Endothelial cell of umbilical vein (primary cell): ENCODE results near the gene ARFIP1.
"Not testable (repeated sequence)": the region's sequence is repeated elsewhere in the genome, so short reads cannot be mapped to it uniquely, and the experiment has no call there.

Experiments used
- JUN ChIP-seq: IDR thresholded peaks from 2 replicates; pipeline ENCODE4 v1.6.1; 2011; ENCODE audit warnings: borderline replicate concordance, low read depth; ENCODE audit not compliant: insufficient read length, insufficient read depth
- TF ChIP-seq, protein P1 (sequence below), 2 donors: IDR thresholded peaks; 1 replicate in 1 of 2; 2 replicates in 1 of 2; pipeline ENCODE4 v1.5.1; 2011; ENCODE audit warnings: low read length in 2 of 2, mild to moderate bottlenecking in 2 of 2, moderate library complexity in 2 of 2, control low read depth in 1 of 2, inconsistent platforms in 1 of 2, low read depth in 1 of 2; ENCODE audit not compliant: insufficient read depth in 1 of 2; ENCODE audit errors: extremely low read depth in 1 of 2

GRCh38 chr4:152839729-152840128, 60.0 kb downstream of the ARFIP1 start:
- TF ChIP-seq, protein P1, sequence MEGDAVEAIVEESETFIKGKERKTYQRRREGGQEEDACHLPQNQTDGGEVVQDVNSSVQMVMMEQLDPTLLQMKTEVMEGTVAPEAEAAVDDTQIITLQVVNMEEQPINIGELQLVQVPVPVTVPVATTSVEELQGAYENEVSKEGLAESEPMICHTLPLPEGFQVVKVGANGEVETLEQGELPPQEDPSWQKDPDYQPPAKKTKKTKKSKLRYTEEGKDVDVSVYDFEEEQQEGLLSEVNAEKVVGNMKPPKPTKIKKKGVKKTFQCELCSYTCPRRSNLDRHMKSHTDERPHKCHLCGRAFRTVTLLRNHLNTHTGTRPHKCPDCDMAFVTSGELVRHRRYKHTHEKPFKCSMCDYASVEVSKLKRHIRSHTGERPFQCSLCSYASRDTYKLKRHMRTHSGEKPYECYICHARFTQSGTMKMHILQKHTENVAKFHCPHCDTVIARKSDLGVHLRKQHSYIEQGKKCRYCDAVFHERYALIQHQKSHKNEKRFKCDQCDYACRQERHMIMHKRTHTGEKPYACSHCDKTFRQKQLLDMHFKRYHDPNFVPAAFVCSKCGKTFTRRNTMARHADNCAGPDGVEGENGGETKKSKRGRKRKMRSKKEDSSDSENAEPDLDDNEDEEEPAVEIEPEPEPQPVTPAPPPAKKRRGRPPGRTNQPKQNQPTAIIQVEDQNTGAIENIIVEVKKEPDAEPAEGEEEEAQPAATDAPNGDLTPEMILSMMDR (IDR thresholded peaks at IDR 0.05; ENCODE audit: extremely low read depth in 1 of 2, insufficient read depth in 1 of 2, low read depth in 1 of 2, low read length in 2 of 2), result not testable (repeated sequence)
- not testable (repeated sequence) for TF ChIP-seq JUN
